ENCODE measurements around the gene ARHGAP32.

- TF ChIP-seq, protein P1, sequence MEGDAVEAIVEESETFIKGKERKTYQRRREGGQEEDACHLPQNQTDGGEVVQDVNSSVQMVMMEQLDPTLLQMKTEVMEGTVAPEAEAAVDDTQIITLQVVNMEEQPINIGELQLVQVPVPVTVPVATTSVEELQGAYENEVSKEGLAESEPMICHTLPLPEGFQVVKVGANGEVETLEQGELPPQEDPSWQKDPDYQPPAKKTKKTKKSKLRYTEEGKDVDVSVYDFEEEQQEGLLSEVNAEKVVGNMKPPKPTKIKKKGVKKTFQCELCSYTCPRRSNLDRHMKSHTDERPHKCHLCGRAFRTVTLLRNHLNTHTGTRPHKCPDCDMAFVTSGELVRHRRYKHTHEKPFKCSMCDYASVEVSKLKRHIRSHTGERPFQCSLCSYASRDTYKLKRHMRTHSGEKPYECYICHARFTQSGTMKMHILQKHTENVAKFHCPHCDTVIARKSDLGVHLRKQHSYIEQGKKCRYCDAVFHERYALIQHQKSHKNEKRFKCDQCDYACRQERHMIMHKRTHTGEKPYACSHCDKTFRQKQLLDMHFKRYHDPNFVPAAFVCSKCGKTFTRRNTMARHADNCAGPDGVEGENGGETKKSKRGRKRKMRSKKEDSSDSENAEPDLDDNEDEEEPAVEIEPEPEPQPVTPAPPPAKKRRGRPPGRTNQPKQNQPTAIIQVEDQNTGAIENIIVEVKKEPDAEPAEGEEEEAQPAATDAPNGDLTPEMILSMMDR (IDR thresholded peaks at IDR 0.05): no peak
- TF ChIP-seq EP300 (IDR thresholded peaks at IDR 0.05): no peak
These were observed 223.2 kb downstream of the ARHGAP32 start for GRCh38 chr11:128968916-128969315.
